DMS53 treated with DMSO at 0.1 percent for 48 hours (cell line): Measurements from ENCODE around the gene MYOZ2.
A peak's percentile ranks its signal among the peaks of the same experiment; 100 is the strongest.

ENCODE experiments used
- DNase-seq: peaks from one replicate; lab custom pipeline; 2025; ENCODE audit not compliant: unreplicated experiment; lab: John Stamatoyannopoulos, UW

The MYOZ2 gene

GRCh38 chr4:119135721-119136121 lies at the start of gene MYOZ2:
TSS of gene MYOZ2 (plus strand) at chr4:119135832. CDS start at chr4:119136526, 694 bp downstream.
- DNase-seq: no peak

- no peak for DNase-seq
These were observed 48.5 kb upstream of the MYOZ2 start for GRCh38 chr4:119087121-119087520.

GRCh38 chr4:119087656-119088055 lies 48.0 kb upstream of the MYOZ2 start:
- no peak for DNase-seq

- DNase-seq: peak; percentile 9
These were observed 42.4 kb upstream of the MYOZ2 start for GRCh38 chr4:119093042-119093827.

GRCh38 chr4:119097282-119097900 lies 38.2 kb upstream of the MYOZ2 start:
- DNase-seq: no peak

- no peak for DNase-seq
These were observed 37.3 kb upstream of the MYOZ2 start for GRCh38 chr4:119098306-119098705.

DNA sequence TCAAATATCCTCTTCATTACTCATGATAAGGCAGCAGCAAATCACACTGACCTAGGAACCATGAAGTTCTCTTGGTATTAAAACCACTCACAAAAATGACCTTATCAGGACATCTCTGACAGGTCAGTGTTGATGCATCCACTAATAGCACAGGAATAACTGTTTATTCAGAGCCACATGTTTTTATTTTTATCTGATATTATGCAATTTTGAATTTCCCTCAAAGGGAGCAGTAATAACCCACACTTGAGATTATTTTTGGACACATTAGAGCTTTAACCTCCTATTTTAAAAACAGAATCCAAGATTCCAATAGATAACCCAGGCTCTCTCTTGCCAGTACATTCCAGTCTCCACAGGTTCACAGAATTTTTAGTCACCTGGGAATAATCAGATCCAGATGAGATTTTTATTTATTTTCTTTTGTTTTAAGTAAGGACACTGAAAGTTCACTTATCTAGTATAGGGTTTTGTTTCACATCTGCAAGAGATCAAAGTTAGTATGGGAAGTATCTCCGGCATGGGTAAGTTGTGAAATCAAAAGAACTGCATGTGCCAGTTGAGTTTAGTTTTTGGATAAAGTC lies 36.3 kb upstream of the MYOZ2 start:
- no peak for DNase-seq

DNA sequence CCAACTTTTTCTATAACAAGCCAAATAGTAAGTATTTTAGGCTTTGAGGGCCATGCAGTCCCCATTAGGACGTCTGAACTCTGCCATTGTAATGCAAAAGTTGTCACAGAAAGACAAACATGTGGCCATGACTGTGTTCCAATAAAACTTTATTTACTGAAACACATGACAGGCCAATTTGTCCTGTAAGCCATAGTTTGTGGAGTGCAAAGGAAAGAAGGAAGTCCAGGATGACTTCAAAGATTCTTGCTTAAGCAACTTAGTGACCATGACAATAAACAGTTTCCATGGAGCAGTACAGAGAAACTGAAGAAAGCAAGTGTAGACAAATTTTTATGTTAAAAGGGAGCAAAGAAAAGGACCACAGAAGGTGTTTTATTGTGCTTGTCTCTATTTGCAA lies 35.0 kb upstream of the MYOZ2 start:
- DNase-seq: no peak

DNA sequence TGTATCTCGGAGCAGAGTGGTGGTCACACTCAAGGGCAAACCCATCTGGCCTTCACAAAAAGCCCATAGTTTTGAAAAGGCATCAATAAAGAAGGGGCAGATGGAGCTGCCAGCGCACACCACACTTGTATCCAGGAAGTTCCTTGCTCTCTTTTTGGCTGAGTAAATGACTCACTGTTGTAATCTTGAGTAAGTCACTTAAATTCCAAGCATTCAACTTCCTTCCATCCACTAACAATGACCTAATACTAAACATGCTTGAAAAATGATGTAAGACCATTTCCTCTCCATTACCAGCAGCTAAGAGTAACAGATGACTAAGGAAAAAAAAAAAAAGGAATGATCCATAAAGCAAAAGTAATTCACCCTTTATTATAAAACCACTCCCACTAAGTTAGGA lies 32.4 kb upstream of the MYOZ2 start:
- peak; percentile 17 for DNase-seq

GRCh38 chr4:119104644-119105273 lies 30.9 kb upstream of the MYOZ2 start:
- no peak for DNase-seq

- DNase-seq: no peak
These were observed 30.0 kb upstream of the MYOZ2 start for GRCh38 chr4:119105605-119106004.

DNA sequence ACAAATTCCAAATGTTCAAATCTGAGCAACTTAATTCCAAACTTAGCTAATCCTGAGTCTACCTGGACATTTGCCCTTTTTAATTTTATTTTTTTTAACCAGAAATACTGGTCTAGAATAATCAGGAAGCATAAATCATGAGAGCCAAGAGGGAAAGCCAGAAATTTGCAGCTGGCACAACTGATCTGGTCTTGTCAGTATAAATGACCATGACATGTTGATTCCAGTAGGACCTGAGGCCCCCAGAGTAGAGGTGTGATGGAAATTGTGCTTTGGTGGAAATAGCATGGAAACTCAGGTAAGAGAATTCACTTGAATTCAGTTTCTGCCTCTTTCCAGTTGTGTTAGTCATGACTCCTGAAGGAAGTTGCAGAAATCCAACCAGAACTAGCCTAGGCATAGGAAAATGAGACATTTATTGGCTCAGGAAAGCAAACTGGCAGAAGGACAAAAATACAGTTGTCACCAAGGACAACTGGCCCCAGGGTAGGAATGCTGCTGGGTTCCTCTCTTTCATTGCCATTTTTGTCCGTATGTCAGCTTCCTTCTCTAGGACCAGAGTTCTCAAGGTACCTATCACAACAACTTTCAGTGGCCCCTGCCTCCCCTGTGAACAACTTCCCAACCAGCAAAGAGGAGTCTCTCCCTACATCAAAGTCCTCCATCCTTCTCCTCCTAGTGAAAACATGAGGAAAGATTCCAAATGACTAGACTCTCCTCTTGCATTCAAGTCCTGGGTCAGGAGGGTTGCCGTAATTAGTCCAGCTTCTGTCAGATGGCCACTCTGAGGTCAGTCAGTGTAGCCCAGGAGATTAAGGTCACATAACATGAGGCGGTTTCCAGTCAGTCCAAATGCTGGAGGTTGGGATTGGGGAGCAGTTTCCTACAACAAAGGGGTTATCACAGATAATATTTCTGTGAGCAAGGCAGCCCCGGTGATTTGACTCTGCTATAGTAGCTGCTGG lies 29.3 kb upstream of the MYOZ2 start:
- DNase-seq: no peak

GRCh38 chr4:119110121-119110520 lies 25.5 kb upstream of the MYOZ2 start:
- no peak for DNase-seq

DNA sequence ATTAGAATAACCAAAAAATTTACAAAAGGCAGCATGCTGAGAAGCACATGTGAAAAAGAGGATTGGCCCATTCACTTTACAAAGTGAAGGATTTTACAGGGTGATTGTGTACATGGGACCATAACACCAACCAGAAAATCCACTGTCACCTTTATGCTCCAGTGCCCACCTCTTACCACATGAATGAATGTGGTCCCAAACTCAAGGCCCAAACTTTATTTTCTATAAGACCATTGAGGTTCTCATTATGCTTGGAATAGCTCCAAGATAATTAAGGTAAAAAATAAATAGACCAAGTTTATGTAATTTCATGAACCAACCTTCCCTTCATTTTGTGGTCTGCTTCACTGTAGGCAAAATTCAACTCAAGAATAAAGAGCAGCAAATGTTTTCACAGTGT lies 24.3 kb upstream of the MYOZ2 start:
- DNase-seq: no peak

GRCh38 chr4:119113033-119113655 lies 22.5 kb upstream of the MYOZ2 start:
- peak; percentile 5 for DNase-seq

DNA sequence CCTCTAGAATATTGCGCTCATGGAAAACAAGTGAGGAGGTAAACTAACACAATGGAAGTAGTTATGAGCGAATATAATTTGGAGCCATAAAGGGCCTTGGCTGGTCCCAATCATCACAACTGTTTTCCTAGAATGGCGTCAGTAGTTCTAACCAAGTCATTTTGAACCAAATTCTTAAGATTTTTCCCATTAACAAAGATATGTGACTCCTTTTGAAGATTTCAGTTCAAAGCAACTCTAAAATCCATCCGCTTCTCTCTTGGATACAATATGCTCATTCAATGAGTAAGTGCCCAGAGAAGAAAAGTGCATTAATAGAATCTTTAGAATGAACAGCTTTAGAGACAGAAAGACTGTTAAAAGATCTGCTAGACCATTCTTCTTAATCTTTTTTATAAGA lies 19.6 kb upstream of the MYOZ2 start:
- no peak for DNase-seq

- DNase-seq: no peak
These were observed 18.4 kb upstream of the MYOZ2 start for GRCh38 chr4:119116925-119117900.

DNA sequence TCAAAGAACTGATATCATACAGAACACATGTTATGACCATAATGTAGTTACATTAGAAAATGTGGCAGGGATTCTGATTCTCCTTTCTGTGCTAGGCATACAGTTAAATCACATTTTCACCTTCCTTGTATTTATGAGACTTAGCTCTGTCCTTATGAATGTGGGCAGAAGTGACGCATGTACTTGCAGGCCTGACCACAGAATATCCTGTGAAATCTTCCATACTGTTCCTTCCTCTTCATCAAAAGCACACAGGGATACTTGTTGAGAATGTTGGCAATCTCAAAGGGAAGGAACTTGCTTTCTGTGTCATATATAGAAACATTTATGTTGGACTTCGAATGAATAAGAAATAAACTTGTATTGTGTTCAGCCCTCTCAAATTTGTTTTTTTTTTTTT lies 17.2 kb upstream of the MYOZ2 start:
- DNase-seq: no peak

- no peak for DNase-seq
These were observed 11.3 kb upstream of the MYOZ2 start for GRCh38 chr4:119124352-119124751.
